Chondrocyte (in vitro differentiated cells): ENCODE measurements around the gene TMEM79. TPM values are rescaled to one million over a fixed set of nuclear protein-coding genes. Genes with fewer than 3 reads are reported as not detected.

ENCODE experiments used
- DNase-seq: peaks from one replicate; pipeline ENCODE4 v3.0.0; 2021; ENCODE audit warnings: mixed read lengths, low spot score
- H3K27ac Mint-ChIP-seq: one replicate; pipeline ENCODE4 v1.8.0; 2021; ENCODE audit warnings: mild to moderate bottlenecking, moderate library complexity, mixed read lengths; ENCODE audit not compliant: unreplicated experiment
- H3K27me3 Mint-ChIP-seq: 2 replicates; pipeline ENCODE4 v1.8.0; 2021; ENCODE audit warnings: low read depth, mixed read lengths
- H3K36me3 Mint-ChIP-seq: 2 replicates; pipeline ENCODE4 v1.8.0; 2021; ENCODE audit warnings: low read depth, mixed read lengths
- H3K4me1 Mint-ChIP-seq: 2 replicates; pipeline ENCODE4 v1.8.0; 2021; ENCODE audit warnings: low read depth, mild to moderate bottlenecking, mixed read lengths
- H3K4me3 Mint-ChIP-seq: one replicate; pipeline ENCODE4 v1.8.0; 2021; ENCODE audit warnings: mild to moderate bottlenecking, moderate library complexity, mixed read lengths; ENCODE audit not compliant: unreplicated experiment
- H3K9me3 Mint-ChIP-seq: 2 replicates; pipeline ENCODE4 v1.8.0; 2021; ENCODE audit warnings: low read depth, mixed read lengths
- long read RNA-seq: library from polyadenylated mRNA; stranded (forward); transcript quantifications from one replicate; pipeline ENCODE4 v2.0.0, GENCODE V29; 2021
- total RNA-seq: library from RNA; stranded (reverse); gene quantifications from 3 replicates; pipeline ENCODE4 v1.2.1, GENCODE V29; 2021
- TF ChIP-seq, protein P1 (sequence below): fragments of 200-600 bp; sonication (generic); IDR thresholded peaks from 2 replicates; pipeline ENCODE4 v1.5.0; 2021; ENCODE audit warnings: antibody characterized with exemption, mild to moderate bottlenecking, moderate library complexity

Gene TMEM79
- total RNA-seq: 1.7 to 3.1 TPM (median 2.5 TPM) in 3 replicates
- long read RNA-seq, transcript TMEM79-201 (4 exons, 2,191 nt): major isoform, 9 of 10 reads
- long read RNA-seq, partial matches to known transcripts: 0 of 10 reads
- long read RNA-seq, other reads (novel, unspliced or antisense): 1 of 10 reads

GRCh38 chr1:156284112-156284511 is at the start of gene TMEM79:
TSS of gene TMEM79 (plus strand) at chr1:156284325. CDS start at chr1:156285227, 902 bp downstream.
- Mint-ChIP-seq H3K9me3 (no peaks in the 10 kb centered on the region), H3K4me3 (peak within 1 kb of the TSS; percentile 97), H3K36me3 (no peaks in the 10 kb centered on the region), H3K4me1 (peaks cover 38% of the 10 kb centered on the region), H3K27me3 (no peaks in the 10 kb centered on the region), H3K27ac (peak within 1 kb of the TSS; percentile 95)
- peak; percentile 41 for DNase-seq
- TF ChIP-seq, protein P1, sequence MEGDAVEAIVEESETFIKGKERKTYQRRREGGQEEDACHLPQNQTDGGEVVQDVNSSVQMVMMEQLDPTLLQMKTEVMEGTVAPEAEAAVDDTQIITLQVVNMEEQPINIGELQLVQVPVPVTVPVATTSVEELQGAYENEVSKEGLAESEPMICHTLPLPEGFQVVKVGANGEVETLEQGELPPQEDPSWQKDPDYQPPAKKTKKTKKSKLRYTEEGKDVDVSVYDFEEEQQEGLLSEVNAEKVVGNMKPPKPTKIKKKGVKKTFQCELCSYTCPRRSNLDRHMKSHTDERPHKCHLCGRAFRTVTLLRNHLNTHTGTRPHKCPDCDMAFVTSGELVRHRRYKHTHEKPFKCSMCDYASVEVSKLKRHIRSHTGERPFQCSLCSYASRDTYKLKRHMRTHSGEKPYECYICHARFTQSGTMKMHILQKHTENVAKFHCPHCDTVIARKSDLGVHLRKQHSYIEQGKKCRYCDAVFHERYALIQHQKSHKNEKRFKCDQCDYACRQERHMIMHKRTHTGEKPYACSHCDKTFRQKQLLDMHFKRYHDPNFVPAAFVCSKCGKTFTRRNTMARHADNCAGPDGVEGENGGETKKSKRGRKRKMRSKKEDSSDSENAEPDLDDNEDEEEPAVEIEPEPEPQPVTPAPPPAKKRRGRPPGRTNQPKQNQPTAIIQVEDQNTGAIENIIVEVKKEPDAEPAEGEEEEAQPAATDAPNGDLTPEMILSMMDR: no peak

DNA sequence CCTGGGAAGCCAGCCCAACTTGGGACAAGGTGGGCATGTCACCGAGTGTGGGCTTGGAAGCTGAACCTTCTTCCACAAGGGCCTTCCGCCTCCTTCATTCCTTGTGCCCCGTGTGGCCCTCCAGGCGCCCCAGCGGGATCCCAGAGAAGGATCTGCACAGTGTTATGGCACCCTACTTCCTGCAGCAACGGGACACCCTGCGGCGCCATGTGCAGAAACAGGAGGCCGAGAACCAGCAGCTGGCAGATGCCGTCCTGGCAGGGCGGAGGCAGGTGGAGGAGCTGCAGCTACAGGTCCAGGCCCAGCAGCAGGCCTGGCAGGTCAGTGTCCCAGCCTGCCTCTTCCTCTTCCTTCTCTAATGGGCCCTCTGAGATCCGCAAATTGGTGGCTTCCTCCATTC is 48.0 kb upstream of the TMEM79 start:
- Mint-ChIP-seq H3K4me1 (peaks cover 10% of the 10 kb centered on the region), H3K36me3 (peaks cover 19% of the 10 kb centered on the region), H3K4me3 (no peak overlapping the region)

GRCh38 chr1:156238248-156238647 is 45.9 kb upstream of the TMEM79 start:
- H3K27me3 Mint-ChIP-seq: no peaks in the 10 kb centered on the region
- TF ChIP-seq, protein P1: no peak
- H3K27ac Mint-ChIP-seq: no peak overlapping the region
- no peaks in the 10 kb centered on the region for H3K9me3 Mint-ChIP-seq
- peaks cover 19% of the 10 kb centered on the region for H3K36me3 Mint-ChIP-seq
- peaks cover 18% of the 10 kb centered on the region for H3K4me1 Mint-ChIP-seq
- no peak for DNase-seq
- H3K4me3 Mint-ChIP-seq: no peak overlapping the region

More for the DNA sequence above, 48.0 kb upstream of the TMEM79 start:
- Mint-ChIP-seq H3K9me3 (no peaks in the 10 kb centered on the region), H3K27me3 (no peaks in the 10 kb centered on the region), H3K27ac (no peak overlapping the region)
- TF ChIP-seq, protein P1: no peak
- no peak for DNase-seq

DNA sequence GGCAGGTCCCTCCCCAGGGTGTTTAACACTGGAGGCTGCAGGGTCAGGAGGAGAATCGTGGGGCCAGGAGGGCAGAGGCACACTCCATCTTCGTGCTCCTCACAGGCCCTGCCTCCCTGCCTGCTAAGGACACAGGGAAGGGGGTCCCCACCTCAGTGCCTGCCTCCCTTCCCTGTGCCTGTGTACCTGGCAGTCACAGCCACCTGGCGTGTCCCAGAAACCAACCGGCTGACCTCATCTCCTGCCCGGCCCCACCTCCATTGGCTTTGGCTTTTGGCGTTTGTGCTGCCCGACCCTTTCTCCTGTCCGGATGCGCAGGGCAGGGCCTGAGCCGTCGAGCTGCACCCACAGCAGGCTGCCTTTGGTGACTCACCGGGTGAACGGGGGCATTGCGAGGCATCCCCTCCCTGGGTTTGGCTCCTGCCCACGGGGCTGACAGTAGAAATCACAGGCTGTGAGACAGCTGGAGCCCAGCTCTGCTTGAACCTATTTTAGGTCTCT is 42.8 kb upstream of the TMEM79 start:
- DNase-seq: no peak
- Mint-ChIP-seq H3K27ac (no peak overlapping the region), H3K27me3 (no peaks in the 10 kb centered on the region), H3K4me3 (no peak overlapping the region), H3K9me3 (no peaks in the 10 kb centered on the region), H3K4me1 (peaks cover 13% of the 10 kb centered on the region), H3K36me3 (peaks cover 10% of the 10 kb centered on the region)
- TF ChIP-seq, protein P1: no peak

GRCh38 chr1:156241926-156242325 is 42.2 kb upstream of the TMEM79 start, which contains the start of gene BGLAP:
TSS of gene BGLAP (plus strand) at chr1:156242184. CDS start at chr1:156242232, 48 bp downstream.
- Mint-ChIP-seq H3K4me1 (peaks cover 13% of the 10 kb centered on the region), H3K27ac (no peak within 1 kb of the TSS), H3K4me3 (no peak within 1 kb of the TSS), H3K36me3 (peaks cover 7% of the 10 kb centered on the region), H3K9me3 (no peaks in the 10 kb centered on the region), H3K27me3 (no peaks in the 10 kb centered on the region)
- TF ChIP-seq, protein P1: no peak
- DNase-seq: no peak
